Measurements from ENCODE around the gene BLACAT1.
"Not testable (repeated sequence)": the region's sequence is repeated elsewhere in the genome, so short reads cannot be mapped to it uniquely, and the experiment has no call there.

BLACAT1 gene

GRCh38 chr1:205483372-205483771 is 27.5 kb upstream of the BLACAT1 start:
- DNase-seq = no peak

GRCh38 chr1:205482587-205482986 is 26.7 kb upstream of the BLACAT1 start:
- not testable (repeated sequence) for DNase-seq

- peak; percentile 37 to 42 for DNase-seq
These were observed 25.8 kb upstream of the BLACAT1 start for GRCh38 chr1:205481629-205482151.

GRCh38 chr1:205481218-205481617 is 25.4 kb upstream of the BLACAT1 start:
- DNase-seq = peak; percentile 28 to 30

GRCh38 chr1:205480349-205480985 is 24.6 kb upstream of the BLACAT1 start:
- peak; percentile 67 to 73 for DNase-seq

- DNase-seq = not testable (repeated sequence)
These were observed 23.1 kb upstream of the BLACAT1 start for GRCh38 chr1:205478985-205479384.

- DNase-seq = no peak
These were observed 22.0 kb upstream of the BLACAT1 start for GRCh38 chr1:205477759-205478247.

- no peak for DNase-seq
These were observed 21.4 kb upstream of the BLACAT1 start for GRCh38 chr1:205477121-205477758.

GRCh38 chr1:205476648-205477047 is 20.8 kb upstream of the BLACAT1 start:
- no peak for DNase-seq

GRCh38 chr1:205475855-205476254 is 20.0 kb upstream of the BLACAT1 start:
- DNase-seq = no peak

- DNase-seq = no peak
These were observed 18.7 kb upstream of the BLACAT1 start for GRCh38 chr1:205474571-205474970.

- DNase-seq = no peak
These were observed 18.1 kb upstream of the BLACAT1 start for GRCh38 chr1:205473966-205474365.

GRCh38 chr1:205473475-205473874 is 17.6 kb upstream of the BLACAT1 start:
- no peak for DNase-seq

- no peak for DNase-seq
These were observed 17.0 kb upstream of the BLACAT1 start for GRCh38 chr1:205472737-205473441.

GRCh38 chr1:205470131-205470530 is 14.3 kb upstream of the BLACAT1 start:
- DNase-seq = no peak

- no peak for DNase-seq
These were observed 10.9 kb upstream of the BLACAT1 start for GRCh38 chr1:205466595-205467220.

GRCh38 chr1:205465392-205465791 is 9.5 kb upstream of the BLACAT1 start:
- DNase-seq = no peak

- peak in 1 of 2 experiments; percentile 50 for DNase-seq
These were observed 3.1 kb upstream of the BLACAT1 start for GRCh38 chr1:205458777-205459566.

- DNase-seq = peak in 1 of 2 experiments; percentile 40
These were observed 1.3 kb upstream of the BLACAT1 start for GRCh38 chr1:205456868-205457745.

GRCh38 chr1:205456383-205456867 is 580 bp upstream of the BLACAT1 start:
- peak in 1 of 2 experiments; percentile 41 for DNase-seq

GRCh38 chr1:205454903-205455335 is 926 bp downstream of the BLACAT1 start:
- no peak for DNase-seq
